Heart left ventricle (tissue), 13 donors: ENCODE data around the gene FAM171A1.

Experiments used
- CTCF ChIP-seq, 12 donors: fragments of 200-600 bp; sonication (generic) in 4 of 12; IDR thresholded peaks; one replicate each; pipeline versions ENCODE4 v1.5.0 to v1.8.0; 2018 to 2022; ENCODE audit warnings: antibody characterized with exemption in 12 of 12, mild to moderate bottlenecking in 5 of 12
- POLR2A ChIP-seq, 2 donors: fragments of 450-650 bp; IDR thresholded peaks; one replicate each; pipeline ENCODE4 v1.6.1; 2017; ENCODE audit warnings: antibody characterized with exemption in 2 of 2, mild to moderate bottlenecking in 2 of 2, moderate library complexity in 2 of 2
- donor health status: ischemic (EF 13 %, LVEDD 7.1; RV severe dilation, severe dysfunction).
- donor health status: DM: no; HTN: yes; CAD: no.
- donor health status: DM: no; HTN: no; CAD: no.
- donor health status: ischemic (EF 25% LVEDD 6.9; RV normal size, moderate dysfunction).
- donor health status: ischemic (EF 25% LVEDD 5.7; RV mildly dilated, moderate dysfunction).
- donor health status: ischemic (EF 35%, LVEDD 5.7; RV mildly dilated, moderate dysfunction).
- donor health status: nonischemic (EF 11% LVEDD 7.7; RV severe dilation, severe dysfunction).
- donor health status: DM: yes; HTN: yes; CAD: no.
- donor health status: PGD.
- donor health status: ischemic (EF 29% LVEDD 5.4; RV normal size, mild dysfunction).
- donor health status: nonischemic (EF 23%, LVEDD 6.1; RV moderate dilation, normal function).

DNA sequence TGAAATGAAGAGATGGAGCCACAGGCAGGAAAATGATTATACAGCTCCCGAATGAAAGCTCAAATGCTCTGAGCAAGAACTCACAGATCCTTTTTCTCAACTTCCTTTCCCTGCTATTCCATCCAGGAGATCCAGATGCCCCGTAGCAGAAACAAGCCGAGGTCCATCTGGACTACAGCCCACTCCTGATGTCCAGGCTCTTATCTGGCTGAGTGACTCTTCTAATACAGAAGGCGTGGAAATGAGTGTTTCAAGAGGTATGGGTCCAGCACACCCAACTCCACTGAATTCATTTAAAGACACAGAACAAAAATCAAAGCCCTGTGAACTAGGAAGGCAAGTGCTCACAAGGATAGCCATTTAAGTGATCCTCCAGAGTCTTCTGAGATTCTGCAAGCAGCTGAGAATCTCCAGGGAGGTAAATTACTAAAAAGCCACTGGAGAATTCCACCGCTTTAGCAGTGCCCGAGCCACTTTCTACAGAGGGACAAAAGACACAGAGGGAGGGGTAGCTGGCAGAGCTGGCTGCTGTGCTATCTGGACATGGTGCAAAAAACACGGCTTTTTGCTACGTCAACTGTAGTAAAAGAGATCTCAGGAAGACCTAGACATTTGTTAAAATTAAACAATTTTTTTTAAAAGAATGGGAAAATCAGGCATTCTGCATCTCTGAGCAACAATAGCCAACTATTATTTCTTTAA, 24.5 kb downstream of the FAM171A1 start:
- no peak for TF ChIP-seq POLR2A (IDR thresholded peaks at IDR 0.05)
- TF ChIP-seq CTCF (IDR thresholded peaks at IDR 0.05): no peak
